ENCODE results near the gene WDR62.

DNA sequence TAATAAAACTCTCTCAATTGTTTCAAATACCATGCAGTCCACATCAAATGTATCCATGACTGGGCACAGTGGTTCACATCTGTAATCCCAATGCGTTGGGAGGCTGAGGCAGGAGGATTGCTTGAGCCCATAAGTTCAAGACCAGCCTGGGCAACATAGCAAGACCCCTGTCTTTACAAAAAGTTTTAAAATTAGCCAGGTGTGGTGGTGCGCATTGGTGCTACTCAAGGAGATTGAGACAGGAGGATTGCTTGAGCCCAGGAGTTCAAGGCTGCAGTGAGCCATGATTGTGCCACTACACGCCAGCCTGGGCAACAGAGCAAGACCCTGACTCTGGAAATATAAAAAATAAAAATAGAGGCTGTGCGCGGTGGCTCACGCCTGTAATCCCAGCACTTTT, 27.0 kb upstream of the WDR62 start:
- no peak for TF ChIP-seq POLR2A (IDR thresholded peaks at IDR 0.05; ENCODE audit: low read depth, low read length)
- TF ChIP-seq, protein P1, sequence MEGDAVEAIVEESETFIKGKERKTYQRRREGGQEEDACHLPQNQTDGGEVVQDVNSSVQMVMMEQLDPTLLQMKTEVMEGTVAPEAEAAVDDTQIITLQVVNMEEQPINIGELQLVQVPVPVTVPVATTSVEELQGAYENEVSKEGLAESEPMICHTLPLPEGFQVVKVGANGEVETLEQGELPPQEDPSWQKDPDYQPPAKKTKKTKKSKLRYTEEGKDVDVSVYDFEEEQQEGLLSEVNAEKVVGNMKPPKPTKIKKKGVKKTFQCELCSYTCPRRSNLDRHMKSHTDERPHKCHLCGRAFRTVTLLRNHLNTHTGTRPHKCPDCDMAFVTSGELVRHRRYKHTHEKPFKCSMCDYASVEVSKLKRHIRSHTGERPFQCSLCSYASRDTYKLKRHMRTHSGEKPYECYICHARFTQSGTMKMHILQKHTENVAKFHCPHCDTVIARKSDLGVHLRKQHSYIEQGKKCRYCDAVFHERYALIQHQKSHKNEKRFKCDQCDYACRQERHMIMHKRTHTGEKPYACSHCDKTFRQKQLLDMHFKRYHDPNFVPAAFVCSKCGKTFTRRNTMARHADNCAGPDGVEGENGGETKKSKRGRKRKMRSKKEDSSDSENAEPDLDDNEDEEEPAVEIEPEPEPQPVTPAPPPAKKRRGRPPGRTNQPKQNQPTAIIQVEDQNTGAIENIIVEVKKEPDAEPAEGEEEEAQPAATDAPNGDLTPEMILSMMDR (IDR thresholded peaks at IDR 0.05; ENCODE audit: extremely low read depth in 1 of 2, insufficient read depth in 1 of 2, low read depth in 1 of 2, low read length in 2 of 2): no peak
- TF ChIP-seq POLR2AphosphoS5 (IDR thresholded peaks at IDR 0.05; ENCODE audit: insufficient read depth, low read depth, low read length): no peak
- no peak for TF ChIP-seq EZH2 (IDR thresholded peaks at IDR 0.05; ENCODE audit: borderline replicate concordance, low read depth, low read length, severe bottlenecking)
- no peak for TF ChIP-seq FOS (IDR thresholded peaks at IDR 0.05; ENCODE audit: borderline replicate concordance, insufficient read depth, low read length)
- TF ChIP-seq, protein P2, sequence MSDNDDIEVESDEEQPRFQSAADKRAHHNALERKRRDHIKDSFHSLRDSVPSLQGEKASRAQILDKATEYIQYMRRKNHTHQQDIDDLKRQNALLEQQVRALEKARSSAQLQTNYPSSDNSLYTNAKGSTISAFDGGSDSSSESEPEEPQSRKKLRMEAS (IDR thresholded peaks at IDR 0.05; ENCODE audit: insufficient read depth, insufficient read length): no peak
- TF ChIP-seq JUN (IDR thresholded peaks at IDR 0.05; ENCODE audit: borderline replicate concordance, insufficient read depth, insufficient read length, low read depth): no peak

All from endothelial cell of umbilical vein (primary cell).